ENCODE data around the gene CBX5.

GRCh38 chr12:54294152-54294952, 14.4 kb upstream of the CBX5 start:
- TF ChIP-seq CTCF (IDR thresholded peaks at IDR 0.05) = peak; percentile 46 to 90 (median 75)
- TF ChIP-seq POLR2A (IDR thresholded peaks at IDR 0.05) = no peak

Data from body of pancreas (tissue), 4 donors.